BLaER1 (cell line): ENCODE data around the gene WDR91.

Source experiments
- H3K27ac ChIP-seq: shearing (Covaris generic); formaldehyde crosslinking; 2 replicates; pipeline ENCODE4 v1.8.1; 2022
- H3K27me3 ChIP-seq: shearing (Covaris generic); formaldehyde crosslinking; 2 replicates; pipeline ENCODE4 v1.8.1; 2022
- H3K36me3 ChIP-seq: shearing (Covaris generic); formaldehyde crosslinking; 2 replicates; pipeline ENCODE4 v1.8.1; 2022
- H3K4me1 ChIP-seq: shearing (Covaris generic); formaldehyde crosslinking; 2 replicates; pipeline ENCODE4 v1.8.1; 2022
- H3K4me2 ChIP-seq: shearing (Covaris generic); formaldehyde crosslinking; 2 replicates; pipeline ENCODE4 v1.8.1; 2022
- H3K4me3 ChIP-seq: shearing (Covaris generic); formaldehyde crosslinking; 2 replicates; pipeline ENCODE4 v1.8.1; 2022
- H3K9ac ChIP-seq: shearing (Covaris generic); formaldehyde crosslinking; 2 replicates; pipeline ENCODE4 v1.8.1; 2022
- H3K9me3 ChIP-seq: shearing (Covaris generic); formaldehyde crosslinking; 2 replicates; pipeline ENCODE4 v1.8.1; 2022
- H4K20me1 ChIP-seq: shearing (Covaris generic); formaldehyde crosslinking; 2 replicates; pipeline ENCODE4 v1.8.1; 2022
- Cebpa-rat ChIP-seq: shearing (Covaris generic); IDR thresholded peaks from 2 replicates; pipeline ENCODE4 v1.8.1; 2022

The WDR91 gene

GRCh38 chr7:135210888-135211178 is 493 bp downstream of the WDR91 start:
- H4K20me1 ChIP-seq: no peaks in the 10 kb centered on the region
- H3K27ac ChIP-seq: peak overlapping the region; percentile 87
- no peaks in the 10 kb centered on the region for H3K27me3 ChIP-seq
- peaks cover 48% of the 10 kb centered on the region for H3K4me1 ChIP-seq
- no peak for TF ChIP-seq Cebpa-rat
- peak overlapping the region; percentile 78 for H3K4me2 ChIP-seq
- peak overlapping the region; percentile 83 for H3K4me3 ChIP-seq
- H3K9me3 ChIP-seq: no peaks in the 10 kb centered on the region
- H3K9ac ChIP-seq: peak overlapping the region; percentile 88
- H3K36me3 ChIP-seq: no peaks in the 10 kb centered on the region

DNA sequence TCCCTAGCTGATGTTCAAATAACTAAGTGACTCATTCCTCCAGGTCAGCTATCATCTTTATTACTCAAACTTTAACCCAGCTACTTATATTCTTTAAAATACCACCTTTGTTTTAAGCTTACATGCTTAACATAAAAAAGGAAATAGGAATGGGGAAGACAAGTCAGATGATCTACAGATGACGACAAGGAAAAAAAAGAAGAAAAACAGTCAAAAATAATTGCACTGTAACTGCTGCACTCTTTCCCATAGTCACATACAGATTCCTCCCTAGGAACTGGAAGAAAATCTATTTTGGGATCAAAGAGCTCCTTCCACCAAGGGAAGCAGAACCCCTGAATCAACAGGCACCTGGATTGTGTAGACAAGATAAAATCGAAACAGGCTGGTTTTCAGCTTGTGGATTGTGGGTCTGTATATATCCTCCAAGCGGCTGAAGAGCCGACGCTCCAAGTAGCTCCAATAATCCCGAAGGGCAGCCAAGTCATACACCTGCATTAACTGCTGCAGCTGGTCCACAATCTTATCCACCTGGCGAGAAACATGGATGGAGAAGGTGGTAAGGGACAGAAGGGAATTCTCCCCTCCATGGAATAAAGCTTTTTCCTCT is 2.0 kb downstream of the WDR91 start:
- no peaks in the 10 kb centered on the region for H3K27me3 ChIP-seq
- peak overlapping the region; percentile 78 for H3K4me2 ChIP-seq
- no peak overlapping the region for H3K27ac ChIP-seq
- no peak for TF ChIP-seq Cebpa-rat
- H3K4me3 ChIP-seq: no peak overlapping the region
- H4K20me1 ChIP-seq: no peaks in the 10 kb centered on the region
- no peaks in the 10 kb centered on the region for H3K9me3 ChIP-seq
- no peak overlapping the region for H3K9ac ChIP-seq
- peaks cover 1% of the 10 kb centered on the region; the same call in 1 of the 2 replicates for H3K36me3 ChIP-seq
- H3K4me1 ChIP-seq: peaks cover 63% of the 10 kb centered on the region

GRCh38 chr7:135208102-135208793 is 3.1 kb downstream of the WDR91 start:
- peak overlapping the region; percentile 78 for H3K4me2 ChIP-seq

DNA sequence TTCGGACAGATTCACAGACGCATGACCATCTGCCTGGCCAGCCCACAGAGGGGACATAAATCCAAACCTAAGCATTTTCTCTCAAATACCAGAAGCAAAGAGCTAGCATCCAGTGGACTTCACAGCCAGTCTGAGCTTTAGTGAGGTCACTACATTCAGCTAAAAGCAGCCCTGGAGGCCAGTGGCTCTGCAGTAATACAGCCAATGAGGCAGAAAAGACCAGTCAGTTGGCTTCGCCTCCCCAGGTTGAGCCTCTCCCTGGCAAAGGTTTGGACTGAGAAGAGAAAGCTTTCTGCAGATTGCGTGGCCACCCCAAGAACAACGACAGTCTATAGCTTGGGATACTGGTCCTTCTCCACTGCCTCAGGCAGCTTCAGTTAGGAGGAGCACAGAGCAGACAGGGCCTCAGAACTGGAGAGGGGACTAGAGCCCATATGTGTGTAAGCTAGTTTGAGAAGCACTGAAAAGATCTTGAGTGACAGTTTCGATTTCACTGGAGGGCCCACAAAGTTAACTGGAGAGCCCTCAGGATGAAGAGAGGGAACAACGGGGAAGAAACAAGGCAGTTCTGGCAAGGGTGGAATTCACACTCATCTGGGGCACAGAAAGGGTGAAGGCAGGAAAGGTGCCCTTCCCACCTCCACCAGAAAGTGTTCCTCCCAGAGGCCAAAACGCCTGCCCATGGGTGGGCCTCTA is 3.8 kb downstream of the WDR91 start:
- no peaks in the 10 kb centered on the region for H3K9me3 ChIP-seq
- no peak overlapping the region for H3K4me3 ChIP-seq
- no peaks in the 10 kb centered on the region for H3K27me3 ChIP-seq
- H3K27ac ChIP-seq: peak overlapping the region; percentile 53; the same call in 1 of the 2 replicates
- peaks cover 9% of the 10 kb centered on the region for H3K36me3 ChIP-seq
- H3K4me2 ChIP-seq: peak overlapping the region; percentile 78
- H3K9ac ChIP-seq: peak overlapping the region; percentile 47; the same call in 1 of the 2 replicates
- H3K4me1 ChIP-seq: peaks cover 81% of the 10 kb centered on the region
- no peaks in the 10 kb centered on the region for H4K20me1 ChIP-seq
- TF ChIP-seq Cebpa-rat: no peak

More at GRCh38 chr7:135208102-135208793, 3.1 kb downstream of the WDR91 start:
- TF ChIP-seq Cebpa-rat: no peak
- Histone ChIP-seq H3K36me3 (peaks cover 9% of the 10 kb centered on the region), H3K9ac (peak overlapping the region; percentile 47; the same call in 1 of the 2 replicates), H3K9me3 (no peaks in the 10 kb centered on the region), H3K4me3 (no peak overlapping the region), H3K27ac (peak overlapping the region; percentile 53; the same call in 1 of the 2 replicates), H3K27me3 (no peaks in the 10 kb centered on the region), H3K4me1 (peaks cover 74% of the 10 kb centered on the region), H4K20me1 (no peaks in the 10 kb centered on the region)

DNA sequence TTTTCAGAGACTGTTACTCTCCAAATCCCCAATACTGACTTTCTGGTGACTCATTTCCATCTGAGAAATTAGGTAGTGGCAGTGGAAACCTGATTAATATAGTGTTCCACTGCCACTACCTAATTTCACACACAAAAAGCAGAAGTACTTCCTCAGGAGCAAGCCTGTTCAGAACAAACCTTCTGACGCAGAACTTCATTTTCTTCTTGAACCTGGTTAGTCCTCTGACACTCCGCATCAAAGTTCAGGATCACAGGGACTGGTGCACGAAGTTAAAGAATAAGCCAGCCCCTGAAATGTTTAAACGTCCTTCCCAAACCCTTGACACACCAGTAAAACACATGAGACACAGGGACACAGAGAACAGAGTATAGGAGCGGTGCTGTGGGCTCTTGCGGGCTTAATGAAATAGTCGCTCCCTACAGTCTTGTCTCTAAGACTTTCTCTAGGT is 4.4 kb downstream of the WDR91 start:
- Histone ChIP-seq H3K36me3 (peaks cover 13% of the 10 kb centered on the region), H3K4me1 (peaks cover 87% of the 10 kb centered on the region), H3K4me2 (peak overlapping the region; percentile 78), H3K9me3 (no peaks in the 10 kb centered on the region), H4K20me1 (no peaks in the 10 kb centered on the region), H3K27me3 (no peaks in the 10 kb centered on the region), H3K4me3 (no peak overlapping the region), H3K27ac (peak overlapping the region; percentile 53; the same call in 1 of the 2 replicates), H3K9ac (peak overlapping the region; percentile 47; the same call in 1 of the 2 replicates)
- no peak for TF ChIP-seq Cebpa-rat

- Histone ChIP-seq H3K9me3 (no peaks in the 10 kb centered on the region), H4K20me1 (no peaks in the 10 kb centered on the region), H3K27me3 (no peaks in the 10 kb centered on the region), H3K36me3 (peaks cover 22% of the 10 kb centered on the region), H3K4me3 (peak overlapping the region; percentile 16; the same call in 1 of the 2 replicates), H3K9ac (peak overlapping the region; percentile 69; the same call in 1 of the 2 replicates), H3K27ac (peak overlapping the region; percentile 72), H3K4me2 (peak overlapping the region; percentile 74), H3K4me1 (peaks cover 91% of the 10 kb centered on the region)
- no peak for TF ChIP-seq Cebpa-rat
Observed at GRCh38 chr7:135205850-135206249, 5.5 kb downstream of the WDR91 start.

DNA sequence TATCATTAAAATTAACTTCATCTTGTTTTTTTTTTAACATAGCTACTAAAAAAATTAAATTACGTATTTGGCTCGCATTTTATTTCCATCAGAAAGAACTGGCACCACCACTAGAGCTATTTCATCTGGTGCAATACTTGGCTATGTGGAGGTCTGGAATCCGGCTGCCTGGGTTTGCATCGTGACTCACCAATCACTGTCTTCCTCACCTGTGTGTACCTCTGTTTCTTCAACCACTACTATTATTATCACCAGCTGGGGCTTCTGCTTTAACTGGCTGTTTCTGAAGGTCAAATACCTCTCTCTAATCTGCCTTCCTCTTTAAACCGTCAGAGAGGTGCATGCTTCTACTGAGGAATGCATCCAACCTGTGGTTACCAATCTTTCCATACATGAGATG is 6.5 kb downstream of the WDR91 start:
- no peak for TF ChIP-seq Cebpa-rat
- Histone ChIP-seq H3K9ac (no peak overlapping the region; the same call in 1 of the 2 replicates), H3K4me3 (no peak overlapping the region), H3K4me1 (peaks cover 83% of the 10 kb centered on the region), H3K36me3 (peaks cover 32% of the 10 kb centered on the region), H3K27ac (peak overlapping the region; percentile 72; the same call in 1 of the 2 replicates), H3K9me3 (no peaks in the 10 kb centered on the region), H3K27me3 (no peaks in the 10 kb centered on the region), H3K4me2 (peak overlapping the region; percentile 74), H4K20me1 (no peaks in the 10 kb centered on the region)

GRCh38 chr7:135204341-135204749 is 7.0 kb downstream of the WDR91 start:
- H3K4me3 ChIP-seq: no peak overlapping the region
- H3K4me1 ChIP-seq: peaks cover 78% of the 10 kb centered on the region
- no peak for TF ChIP-seq Cebpa-rat
- peak overlapping the region; percentile 66; the same call in 1 of the 2 replicates for H3K4me2 ChIP-seq
- no peak overlapping the region for H3K9ac ChIP-seq
- no peaks in the 10 kb centered on the region for H3K9me3 ChIP-seq
- no peaks in the 10 kb centered on the region for H4K20me1 ChIP-seq
- H3K27ac ChIP-seq: peak overlapping the region; percentile 32
- no peaks in the 10 kb centered on the region for H3K27me3 ChIP-seq
- H3K36me3 ChIP-seq: peaks cover 37% of the 10 kb centered on the region

GRCh38 chr7:135201350-135201749 is 10.0 kb downstream of the WDR91 start:
- Histone ChIP-seq H3K9me3 (no peaks in the 10 kb centered on the region), H4K20me1 (no peaks in the 10 kb centered on the region), H3K4me2 (no peak overlapping the region), H3K4me3 (no peak overlapping the region), H3K27me3 (no peaks in the 10 kb centered on the region), H3K36me3 (peaks cover 67% of the 10 kb centered on the region), H3K9ac (no peak overlapping the region), H3K4me1 (peaks cover 49% of the 10 kb centered on the region), H3K27ac (no peak overlapping the region)
- no peak for TF ChIP-seq Cebpa-rat
